SK-N-MC (cell line): ENCODE measurements around the gene AGAP3.

ENCODE experiments used
- DNase-seq: peaks from one replicate; pipeline ENCODE4 v3.0.0-alpha.2; 2011; ENCODE audit warnings: low read depth, low spot score
- H3K27ac ChIP-seq: fragments of 200-600 bp; sonication (generic); 2 replicates; pipeline ENCODE4 v1.5.1; 2016; ENCODE audit warnings: mixed run types
- H3K36me3 ChIP-seq: fragments of 200-600 bp; sonication (generic); 2 replicates; pipeline ENCODE4 v1.6.1; 2017; ENCODE audit warnings: antibody characterized with exemption, low read length, mixed read lengths; ENCODE audit not compliant: insufficient read depth
- H3K4me3 ChIP-seq: fragments of 200-600 bp; sonication (generic); 2 replicates; pipeline ENCODE4 v1.5.1; 2016
- H3K9ac ChIP-seq: fragments of 200-600 bp; sonication (generic); 2 replicates; pipeline ENCODE4 v1.8.0; 2017; ENCODE audit warnings: mixed run types, mixed read lengths; ENCODE audit not compliant: insufficient read length
- H3K9me3 ChIP-seq: fragments of 200-600 bp; sonication (generic); 2 replicates; pipeline ENCODE4 v1.6.1; 2017; ENCODE audit warnings: low read depth, mild to moderate bottlenecking, antibody characterized with exemption, low read length, moderate library complexity, mixed read lengths
- EZH2 ChIP-seq: fragments of 200-600 bp; sonication (generic); IDR thresholded peaks from one replicate; pipeline ENCODE4 v1.6.1; 2017; ENCODE audit warnings: antibody characterized with exemption
- FOXP2 ChIP-seq: optimal IDR thresholded peaks from 2 replicates; pipeline ENCODE3; 2011; ENCODE audit warnings: mild to moderate bottlenecking, moderate library complexity; ENCODE audit not compliant: insufficient read depth; ENCODE audit errors: extremely low read length, control extremely low read depth
- POLR2AphosphoS5 ChIP-seq: IDR thresholded peaks from 2 replicates; pipeline ENCODE4 v1.6.1; 2012; ENCODE audit warnings: mild to moderate bottlenecking, low read depth, low read length, borderline replicate concordance

Gene AGAP3

DNA sequence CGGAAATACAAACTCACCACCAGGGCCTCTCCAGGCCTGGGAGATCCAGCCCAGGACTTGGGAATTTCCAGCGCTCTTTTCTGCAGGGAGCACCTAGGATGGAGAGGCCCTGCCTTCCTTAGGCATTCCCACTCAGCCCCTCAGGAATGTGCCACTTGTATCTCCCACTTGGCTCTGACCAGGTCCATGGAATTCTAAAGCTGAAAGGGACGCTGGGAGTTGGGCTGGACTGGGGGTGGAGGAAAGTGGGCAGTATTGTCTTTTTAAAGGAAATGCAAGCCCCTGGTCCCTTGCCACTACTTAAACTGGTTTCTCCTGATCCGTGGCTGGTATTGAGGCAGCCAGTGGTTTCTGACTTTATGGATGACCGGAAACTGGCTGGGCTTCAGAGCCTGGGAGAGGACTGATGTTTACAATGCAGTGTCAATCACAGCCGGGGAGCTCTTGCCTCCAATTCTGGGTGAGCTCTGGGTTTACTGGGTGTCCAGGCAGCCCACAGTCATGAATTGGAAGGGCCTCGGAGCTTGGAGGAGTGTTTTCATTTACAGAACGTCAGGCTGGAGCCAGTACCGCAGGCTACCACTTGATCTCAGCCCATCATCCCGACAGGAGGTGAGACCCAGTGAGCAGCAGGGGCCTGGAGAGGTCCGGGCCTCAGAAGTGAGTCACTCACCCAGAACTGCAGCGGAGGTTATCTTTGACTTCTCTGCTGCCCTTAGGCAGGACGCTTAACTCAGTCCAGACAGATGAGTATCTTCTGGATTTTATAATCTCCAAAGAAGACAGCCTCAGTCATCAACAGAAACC, 27.3 kb downstream of the AGAP3 start:
- no peak overlapping the region for H3K27ac ChIP-seq
- TF ChIP-seq FOXP2 (no peak), EZH2 (no peak), POLR2AphosphoS5 (no peak)
- no peaks in the 10 kb centered on the region; the same call in 1 of the 2 replicates for H3K36me3 ChIP-seq
- DNase-seq, result no peak
- no peak overlapping the region for H3K9ac ChIP-seq
- no peaks in the 10 kb centered on the region for H3K9me3 ChIP-seq
- no peak overlapping the region for H3K4me3 ChIP-seq

DNA sequence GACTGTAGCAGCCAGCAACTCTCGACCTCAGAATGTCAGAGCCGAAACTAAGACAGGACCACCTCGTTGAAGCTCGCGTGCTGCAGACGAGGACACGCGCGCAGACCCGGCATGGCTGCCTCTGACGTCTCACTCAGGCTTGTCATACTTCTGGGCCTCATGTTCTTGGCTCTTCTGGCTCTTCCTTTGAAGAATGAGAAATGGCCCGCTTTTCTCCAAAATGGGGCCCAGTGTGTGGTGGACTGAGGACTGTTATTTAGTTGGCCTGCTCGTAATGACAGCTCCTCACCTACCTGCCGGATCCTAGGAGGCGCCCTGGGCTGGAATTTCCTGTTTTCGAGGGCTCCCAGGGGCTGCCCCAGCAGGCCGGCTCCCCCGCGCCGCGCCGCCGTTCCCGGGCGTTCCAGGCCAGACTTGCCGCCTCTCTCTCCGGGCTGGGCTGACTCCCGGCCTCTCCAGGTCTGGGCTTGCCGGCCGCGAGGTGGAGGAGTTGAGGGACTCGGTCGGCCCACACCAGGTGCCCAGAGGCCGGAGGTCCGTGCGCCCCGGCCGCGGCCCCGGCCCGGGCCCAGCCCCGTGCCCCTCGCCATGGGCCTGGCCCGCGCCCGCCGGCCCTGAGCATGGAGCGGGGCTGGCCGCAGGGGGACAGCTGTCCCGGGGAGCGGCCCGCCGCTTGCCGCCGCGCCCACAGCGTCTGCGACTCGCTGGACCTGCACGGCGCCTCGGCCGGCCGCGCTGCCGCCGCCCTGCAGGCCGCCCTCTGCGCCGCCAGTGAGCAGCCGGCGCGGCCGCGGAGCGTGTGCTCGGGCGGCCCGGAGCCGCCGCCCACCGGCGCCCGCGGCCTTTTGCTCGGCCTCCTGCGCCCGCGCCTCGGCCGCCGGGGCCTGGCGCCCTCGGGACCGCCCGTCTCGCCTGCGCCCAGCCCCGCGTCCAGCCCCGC, 28.1 kb downstream of the AGAP3 start:
- no peak for DNase-seq
- no peak overlapping the region for H3K4me3 ChIP-seq
- TF ChIP-seq EZH2, result no peak
- TF ChIP-seq FOXP2, result no peak
- no peak for TF ChIP-seq POLR2AphosphoS5
- no peaks in the 10 kb centered on the region; the same call in 1 of the 2 replicates for H3K36me3 ChIP-seq
- no peaks in the 10 kb centered on the region for H3K9me3 ChIP-seq
- H3K9ac ChIP-seq, result no peak overlapping the region
- H3K27ac ChIP-seq, result no peak overlapping the region

DNA sequence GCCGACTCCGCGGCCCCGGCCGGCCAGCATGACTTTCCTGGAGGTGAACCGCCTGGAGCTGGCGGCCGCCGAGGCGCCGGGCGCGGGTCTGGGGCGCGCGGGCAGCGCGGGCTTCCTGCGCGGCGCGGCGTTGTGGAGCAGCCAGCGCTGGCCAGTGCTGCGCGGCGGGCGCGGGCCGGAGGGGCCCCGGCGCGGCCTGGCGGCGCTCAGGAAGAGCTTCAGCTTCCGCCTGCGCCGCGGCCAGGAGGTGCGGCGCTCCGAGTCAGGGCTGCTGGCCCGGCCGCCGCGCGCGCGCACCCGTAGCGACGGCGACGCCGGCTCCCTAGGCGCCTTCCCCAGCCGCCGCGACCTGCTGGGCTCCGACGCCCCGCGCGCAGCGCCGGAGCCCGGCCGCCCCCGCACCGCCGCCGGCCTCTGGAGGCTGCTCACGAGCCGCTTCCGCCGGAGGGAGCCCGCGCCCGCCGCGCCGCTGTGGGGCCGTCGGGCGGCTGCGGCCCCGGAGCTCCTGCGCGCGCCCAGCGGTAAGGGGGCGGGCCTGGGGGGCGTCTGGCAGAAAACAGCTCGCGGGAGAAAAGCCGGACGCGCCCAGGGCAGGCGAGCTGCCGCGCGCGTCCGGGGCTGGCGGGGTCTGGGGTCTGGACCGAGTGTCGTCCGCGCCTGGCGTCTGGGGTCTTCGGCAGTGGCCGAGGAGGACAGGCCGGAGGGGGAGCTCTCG, 29.0 kb downstream of the AGAP3 start:
- Histone ChIP-seq H3K4me3 (no peak overlapping the region), H3K36me3 (no peaks in the 10 kb centered on the region; the same call in 1 of the 2 replicates), H3K9ac (no peak overlapping the region), H3K9me3 (no peaks in the 10 kb centered on the region), H3K27ac (no peak overlapping the region)
- TF ChIP-seq EZH2 (no peak), POLR2AphosphoS5 (no peak), FOXP2 (no peak)
- no peak for DNase-seq

DNA sequence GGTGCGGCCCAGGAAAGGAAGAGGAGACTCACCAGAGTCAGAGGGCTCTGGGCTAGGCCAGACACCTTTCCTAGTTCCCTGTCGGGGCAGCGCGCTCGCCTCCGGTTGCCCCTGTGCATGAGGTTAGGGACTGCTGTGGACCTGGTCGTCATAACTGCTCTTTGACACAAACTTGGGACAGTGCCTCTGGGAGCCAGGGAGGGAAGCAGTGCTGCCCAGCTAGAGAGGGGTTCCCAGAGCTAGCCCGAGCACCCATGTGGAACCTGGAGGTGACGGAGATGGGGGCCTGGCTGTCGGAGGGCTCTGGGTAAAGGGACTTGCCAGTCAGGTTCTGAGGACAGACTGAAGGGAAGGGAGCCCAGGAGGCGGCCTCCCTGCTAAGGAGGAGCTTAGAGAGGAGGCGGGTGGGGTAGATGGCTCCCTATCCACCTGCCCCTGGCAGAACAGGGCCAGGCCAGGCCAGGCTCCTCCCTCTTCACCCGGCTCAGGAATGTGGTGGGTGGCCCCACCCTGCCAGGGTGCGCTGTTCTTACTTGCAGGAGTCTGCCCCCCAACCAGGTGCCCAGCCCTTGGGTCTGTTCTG, 29.7 kb downstream of the AGAP3 start:
- Histone ChIP-seq H3K36me3 (no peaks in the 10 kb centered on the region; the same call in 1 of the 2 replicates), H3K9me3 (no peaks in the 10 kb centered on the region), H3K9ac (no peak overlapping the region), H3K27ac (no peak overlapping the region), H3K4me3 (no peak overlapping the region)
- TF ChIP-seq FOXP2, result no peak
- TF ChIP-seq POLR2AphosphoS5, result no peak
- no peak for TF ChIP-seq EZH2
- no peak for DNase-seq

DNA sequence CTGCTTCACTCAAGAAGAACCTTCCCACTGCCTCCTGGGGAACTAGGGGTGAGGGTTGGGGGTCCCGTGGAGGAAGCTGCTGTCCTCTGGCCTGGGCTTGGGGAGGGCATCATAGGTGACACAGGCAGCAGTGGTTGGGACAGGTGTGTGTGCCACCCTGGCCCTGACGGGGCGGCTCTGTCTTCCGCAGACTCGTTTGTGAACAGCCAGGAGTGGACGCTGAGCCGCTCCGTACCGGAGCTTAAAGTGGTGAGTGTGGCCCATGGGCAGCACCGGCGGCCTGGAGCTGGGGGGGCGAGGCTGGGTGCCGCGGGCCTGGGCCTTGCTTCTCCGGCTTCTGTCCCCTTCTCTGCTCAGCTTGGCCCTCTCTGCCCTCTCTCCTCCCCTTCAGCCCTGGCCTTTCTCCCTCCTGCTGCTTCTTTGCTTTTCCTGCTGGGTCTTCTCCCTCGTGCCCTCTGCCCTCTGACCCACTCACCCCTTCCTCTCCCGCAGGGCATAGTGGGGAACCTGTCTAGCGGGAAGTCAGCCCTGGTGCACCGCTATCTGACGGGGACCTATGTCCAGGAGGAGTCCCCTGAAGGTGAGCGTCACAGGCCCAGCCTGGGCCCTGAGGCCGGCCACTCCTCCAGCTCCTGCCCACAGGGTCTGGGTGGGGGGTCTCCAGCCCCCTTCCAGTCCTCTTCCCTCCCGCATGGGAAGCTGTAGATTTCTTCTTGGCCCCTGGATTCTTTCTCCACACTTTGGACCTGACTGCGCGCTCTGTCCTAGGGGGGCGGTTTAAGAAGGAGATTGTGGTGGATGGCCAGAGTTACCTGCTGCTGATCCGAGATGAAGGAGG, 30.5 kb downstream of the AGAP3 start:
- no peak for DNase-seq
- H3K9me3 ChIP-seq, result no peaks in the 10 kb centered on the region
- H3K27ac ChIP-seq, result no peak overlapping the region
- no peak overlapping the region for H3K4me3 ChIP-seq
- no peaks in the 10 kb centered on the region; the same call in 1 of the 2 replicates for H3K36me3 ChIP-seq
- TF ChIP-seq FOXP2, result no peak
- no peak for TF ChIP-seq EZH2
- TF ChIP-seq POLR2AphosphoS5, result no peak
- H3K9ac ChIP-seq, result no peak overlapping the region

DNA sequence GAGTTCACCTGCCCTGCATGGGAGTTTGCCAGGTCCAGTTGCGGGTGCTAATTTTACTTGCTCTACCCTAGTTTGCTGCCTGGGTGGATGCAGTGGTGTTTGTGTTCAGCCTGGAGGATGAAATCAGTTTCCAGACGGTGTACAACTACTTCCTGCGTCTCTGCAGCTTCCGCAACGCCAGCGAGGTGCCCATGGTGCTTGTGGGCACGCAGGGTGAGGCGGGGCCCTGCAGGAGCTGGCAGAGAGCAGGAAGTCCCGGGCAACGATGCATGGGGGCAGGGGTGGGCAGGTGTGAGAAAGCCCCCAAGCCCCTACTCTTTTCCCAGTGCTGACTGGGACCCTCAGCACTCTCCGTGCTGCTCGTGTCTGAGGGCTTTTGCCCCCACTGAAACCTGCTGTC, 31.3 kb downstream of the AGAP3 start:
- Histone ChIP-seq H3K36me3 (no peaks in the 10 kb centered on the region; the same call in 1 of the 2 replicates), H3K9ac (no peak overlapping the region)
- no peak for TF ChIP-seq FOXP2
- TF ChIP-seq POLR2AphosphoS5, result no peak
- TF ChIP-seq EZH2, result no peak

More for the DNA sequence above, 31.3 kb downstream of the AGAP3 start:
- H3K9me3 ChIP-seq, result no peaks in the 10 kb centered on the region
- no peak overlapping the region for H3K4me3 ChIP-seq
- no peak for DNase-seq
- H3K27ac ChIP-seq, result no peak overlapping the region
